Fibroblast of lung (primary cell): ENCODE data around the gene ZNF595. TPM values are rescaled to one million over a fixed set of nuclear protein-coding genes. Genes with fewer than 3 reads are reported as not detected.
"Not testable (repeated sequence)": the region's sequence is repeated elsewhere in the genome, so short reads cannot be mapped to it uniquely, and the experiment has no call there.

Source experiments
- DNase-seq, 2 donors: peaks; one replicate each; pipeline versions ENCODE4 v3.0.0 to v3.0.0-alpha.2; 2010; ENCODE audit warnings: low read depth in 2 of 2
- H2AFZ ChIP-seq: 2 replicates; pipeline ENCODE4 v1.5.1; 2012; ENCODE audit warnings: low read length, control low read depth, inconsistent platforms
- H3K27ac ChIP-seq: 2 replicates; pipeline ENCODE4 v1.5.1; 2011; ENCODE audit warnings: low read length, control low read depth; ENCODE audit not compliant: insufficient read depth
- H3K27me3 ChIP-seq: 2 replicates; pipeline ENCODE4 v1.5.1; 2011; ENCODE audit warnings: mild to moderate bottlenecking, low read length; ENCODE audit not compliant: control insufficient read depth, insufficient read depth
- H3K36me3 ChIP-seq: 2 replicates; pipeline ENCODE4 v1.5.1; 2011; ENCODE audit warnings: low read length; ENCODE audit not compliant: control insufficient read depth, insufficient read depth
- H3K4me1 ChIP-seq: 2 replicates; pipeline ENCODE4 v1.5.1; 2011; ENCODE audit warnings: low read length; ENCODE audit not compliant: control insufficient read depth, insufficient read depth; ENCODE audit errors: extremely low read depth
- H3K4me2 ChIP-seq: 2 replicates; pipeline ENCODE4 v1.5.1; 2011; ENCODE audit warnings: low read length, control low read depth; ENCODE audit not compliant: insufficient read depth; ENCODE audit errors: extremely low read depth
- H3K4me3 ChIP-seq, 4 experiments: fragments of 200-600 bp in 1 of 4; sonication (generic) in 1 of 4; replicated peaks in 1 of 4; 2 replicates each; pipeline ENCODE4 v1.5.1; 2011 to 2016; ENCODE audit warnings: low read length in 4 of 4, low read depth in 3 of 4, mild to moderate bottlenecking in 3 of 4, control low read depth in 2 of 4, inconsistent platforms in 1 of 4, mixed read lengths in 1 of 4; ENCODE audit not compliant: insufficient read depth in 1 of 4; ENCODE audit errors: control extremely low read depth in 1 of 4
- H3K79me2 ChIP-seq: 2 replicates; pipeline ENCODE4 v1.5.1; 2012; ENCODE audit warnings: mild to moderate bottlenecking, low read length, inconsistent platforms; ENCODE audit not compliant: control insufficient read depth, insufficient read depth
- H3K9ac ChIP-seq: 2 replicates; pipeline ENCODE4 v1.5.1; 2011; ENCODE audit warnings: mild to moderate bottlenecking, low read length, control low read depth; ENCODE audit not compliant: insufficient read depth
- H3K9me3 ChIP-seq: 2 replicates; pipeline ENCODE4 v1.5.1; 2012; ENCODE audit warnings: low read depth, low read length; ENCODE audit not compliant: control insufficient read depth, insufficient read depth
- H4K20me1 ChIP-seq: 2 replicates; pipeline ENCODE4 v1.5.1; 2011; ENCODE audit warnings: low read length; ENCODE audit not compliant: control insufficient read depth, insufficient read depth; ENCODE audit errors: extremely low read depth
- CTCF ChIP-seq, 2 donors: IDR thresholded peaks in 1 of 2; conservative IDR thresholded peaks in 1 of 2; 1 replicate in 1 of 2; 2 replicates in 1 of 2; pipeline ENCODE4 v1.5.1; 2011 to 2012; ENCODE audit warnings: low read length in 2 of 2, control low read depth in 1 of 2, inconsistent platforms in 1 of 2, low read depth in 1 of 2, mild to moderate bottlenecking in 1 of 2
- EZH2 ChIP-seq: IDR thresholded peaks from 2 replicates; pipeline ENCODE4 v1.5.1; 2012; ENCODE audit warnings: low read length, control low read depth, mild to moderate bottlenecking; ENCODE audit errors: missing control alignments
- polyA plus RNA-seq, 2 donors: library from polyadenylated mRNA; depleted of rRNA in 1 of 2; stranded (reverse) in 1 of 2; unstranded in 1 of 2; fragments of >200 nt; gene quantifications; 2 replicates each; pipeline ENCODE4 v1.2.1, GENCODE V29; 2011 to 2012; ENCODE audit warnings: missing spikeins in 1 of 2
- total RNA-seq: library from RNA; depleted of rRNA; stranded (reverse); fragments of >200 nt; gene quantifications from 2 replicates; pipeline ENCODE4 v1.2.1, GENCODE V29; 2014

The ZNF595 gene
- total and polyA plus RNA-seq, 2 donors (not counting 1 experiment from before 2014, with no cell fraction given) = 5.8 to 16.2 TPM

GRCh38 chr4:71830-72229 is 18.7 kb downstream of the ZNF595 start:
- no peak for DNase-seq
- Histone ChIP-seq H3K4me2 (no peak overlapping the region), H3K36me3 (peaks cover 5% of the 10 kb centered on the region), H3K27me3 (no peaks in the 10 kb centered on the region), H3K4me1 (no peaks in the 10 kb centered on the region), H2AFZ (no peak overlapping the region), H3K9ac (no peak overlapping the region), H4K20me1 (no peaks in the 10 kb centered on the region), H3K4me3 (no peak overlapping the region), H3K79me2 (no peaks in the 10 kb centered on the region), H3K27ac (no peak overlapping the region), H3K9me3 (peaks cover 2% of the 10 kb centered on the region)
- no peak for TF ChIP-seq CTCF (conservative IDR thresholded peaks at IDR 0.05 in 1 of 2, IDR thresholded peaks at IDR 0.05 in 1 of 2; ENCODE audit: low read depth in 1 of 2, low read length in 2 of 2)
- TF ChIP-seq EZH2 = no peak

GRCh38 chr4:85951-86350 is 32.8 kb downstream of the ZNF595 start:
- DNase-seq = no peak
- no peak overlapping the region for H3K9ac ChIP-seq
- H4K20me1 ChIP-seq = no peaks in the 10 kb centered on the region
- H3K27ac ChIP-seq = no peak overlapping the region
- H3K4me3 ChIP-seq = no peak overlapping the region
- peaks cover 1% of the 10 kb centered on the region for H3K36me3 ChIP-seq
- no peak overlapping the region for H2AFZ ChIP-seq
- no peak overlapping the region for H3K4me2 ChIP-seq
- H3K27me3 ChIP-seq = no peaks in the 10 kb centered on the region
- TF ChIP-seq EZH2 = no peak
- TF ChIP-seq CTCF (conservative IDR thresholded peaks at IDR 0.05 in 1 of 2, IDR thresholded peaks at IDR 0.05 in 1 of 2; ENCODE audit: low read depth in 1 of 2, low read length in 2 of 2) = no peak
- no peaks in the 10 kb centered on the region for H3K79me2 ChIP-seq
- peaks cover 6% of the 10 kb centered on the region for H3K9me3 ChIP-seq
- H3K4me1 ChIP-seq = no peaks in the 10 kb centered on the region

- not testable (repeated sequence) for H3K4me3 ChIP-seq, H3K4me2 ChIP-seq, H3K9me3 ChIP-seq, H3K79me2 ChIP-seq, H3K27ac ChIP-seq, H4K20me1 ChIP-seq, DNase-seq, H2AFZ ChIP-seq, H3K27me3 ChIP-seq, H3K9ac ChIP-seq, H3K36me3 ChIP-seq, H3K4me1 ChIP-seq
Observed at GRCh38 chr4:86559-87324, 33.6 kb downstream of the ZNF595 start.
